Ishikawa (cell line): ENCODE results near the gene FOXO6.

ENCODE experiments used
- CEBPB ChIP-seq: IDR thresholded peaks from 2 replicates; pipeline ENCODE4 v1.6.1; 2012
- CREB1 ChIP-seq: IDR thresholded peaks from 2 replicates; pipeline ENCODE4 v1.6.1; 2012; ENCODE audit warnings: low read depth
- EGR1 ChIP-seq: IDR thresholded peaks from 2 replicates; pipeline ENCODE4 v1.6.1; 2012
- EP300 ChIP-seq: IDR thresholded peaks from 2 replicates; pipeline ENCODE4 v1.6.1; 2012; ENCODE audit warnings: borderline replicate concordance
- FOXM1 ChIP-seq: IDR thresholded peaks from 2 replicates; pipeline ENCODE4 v1.6.1; 2012; ENCODE audit warnings: low read depth, borderline replicate concordance
- MAX ChIP-seq: IDR thresholded peaks from 2 replicates; pipeline ENCODE4 v1.6.1; 2012
- NFIC ChIP-seq: IDR thresholded peaks from 2 replicates; pipeline ENCODE4 v1.6.1; 2012
- RAD21 ChIP-seq: IDR thresholded peaks from 2 replicates; pipeline ENCODE4 v1.6.1; 2012; ENCODE audit warnings: low read depth
- REST ChIP-seq: IDR thresholded peaks from 2 replicates; pipeline ENCODE4 v1.6.1; 2012; ENCODE audit warnings: low read depth, mild to moderate bottlenecking
- TAF1 ChIP-seq: IDR thresholded peaks from 2 replicates; pipeline ENCODE4 v1.6.1; 2012; ENCODE audit warnings: low read depth, mild to moderate bottlenecking
- TCF12 ChIP-seq: IDR thresholded peaks from 2 replicates; pipeline ENCODE4 v1.6.1; 2012; ENCODE audit warnings: low read depth
- TEAD4 ChIP-seq: IDR thresholded peaks from 2 replicates; pipeline ENCODE4 v1.6.1; 2012
- USF1 ChIP-seq: IDR thresholded peaks from 2 replicates; pipeline ENCODE4 v1.6.1; 2012
- YY1 ChIP-seq: IDR thresholded peaks from 2 replicates; pipeline ENCODE4 v1.6.1; 2012; ENCODE audit warnings: low read depth
- ZBTB7A ChIP-seq: IDR thresholded peaks from 2 replicates; pipeline ENCODE4 v1.6.1; 2012; ENCODE audit warnings: low read depth

Gene FOXO6

GRCh38 chr1:41362357-41362721, 1.1 kb downstream of the FOXO6 start:
- TF ChIP-seq RAD21, result no peak
- no peak for TF ChIP-seq YY1
- no peak for TF ChIP-seq TCF12
- no peak for TF ChIP-seq EGR1
- no peak for TF ChIP-seq USF1
- TF ChIP-seq MAX, result no peak
- TF ChIP-seq NFIC, result no peak
- no peak for TF ChIP-seq ZBTB7A
- no peak for TF ChIP-seq CEBPB
- no peak for TF ChIP-seq REST
- no peak for TF ChIP-seq TAF1
- TF ChIP-seq TEAD4, result no peak
- no peak for TF ChIP-seq EP300
- no peak for TF ChIP-seq CREB1
- no peak for TF ChIP-seq FOXM1

GRCh38 chr1:41362749-41363590, 1.7 kb downstream of the FOXO6 start:
- no peak for TF ChIP-seq ZBTB7A
- no peak for TF ChIP-seq TCF12
- no peak for TF ChIP-seq TAF1
- TF ChIP-seq RAD21, result no peak
- no peak for TF ChIP-seq NFIC
- TF ChIP-seq USF1, result no peak
- TF ChIP-seq MAX, result no peak
- TF ChIP-seq REST, result no peak
- TF ChIP-seq CREB1, result no peak
- no peak for TF ChIP-seq EP300
- no peak for TF ChIP-seq EGR1
- no peak for TF ChIP-seq FOXM1
- no peak for TF ChIP-seq YY1
- TF ChIP-seq CEBPB, result no peak
- TF ChIP-seq TEAD4, result no peak

GRCh38 chr1:41363591-41364320, 2.5 kb downstream of the FOXO6 start:
- TF ChIP-seq RAD21 (no peak), EGR1 (no peak), NFIC (no peak), TAF1 (no peak), ZBTB7A (no peak), TCF12 (no peak)

GRCh38 chr1:41364442-41365319, 3.4 kb downstream of the FOXO6 start:
- TF ChIP-seq FOXM1 (no peak), RAD21 (no peak)

GRCh38 chr1:41365320-41365633, 4.0 kb downstream of the FOXO6 start:
- TF ChIP-seq TEAD4 (no peak), CEBPB (no peak), ZBTB7A (no peak)
